Suppressor macrophage treated with lipopolysaccharide for 4 hours (primary cell): ENCODE results near the gene SNAPIN.
A peak's percentile ranks its signal among the peaks of the same experiment; 100 is the strongest.
"Not testable (repeated sequence)": the region's sequence is repeated elsewhere in the genome, so short reads cannot be mapped to it uniquely, and the experiment has no call there.

Experiments used
- DNase-seq: peaks from one replicate; pipeline ENCODE4 v3.0.0-alpha.2; 2020

Gene SNAPIN

GRCh38 chr1:153627715-153628626 is 30.5 kb upstream of the SNAPIN start, which contains the start of gene S100A1:
Gene S100A1 (plus strand): TSS chr1:153628434. CDS start chr1:153630522, 2,088 bp downstream.
- DNase-seq, result no peak

- DNase-seq, result no peak
Measured at GRCh38 chr1:153628638-153629342, 29.7 kb upstream of the SNAPIN start.

GRCh38 chr1:153629343-153629665 is 29.2 kb upstream of the SNAPIN start:
- no peak for DNase-seq

DNA sequence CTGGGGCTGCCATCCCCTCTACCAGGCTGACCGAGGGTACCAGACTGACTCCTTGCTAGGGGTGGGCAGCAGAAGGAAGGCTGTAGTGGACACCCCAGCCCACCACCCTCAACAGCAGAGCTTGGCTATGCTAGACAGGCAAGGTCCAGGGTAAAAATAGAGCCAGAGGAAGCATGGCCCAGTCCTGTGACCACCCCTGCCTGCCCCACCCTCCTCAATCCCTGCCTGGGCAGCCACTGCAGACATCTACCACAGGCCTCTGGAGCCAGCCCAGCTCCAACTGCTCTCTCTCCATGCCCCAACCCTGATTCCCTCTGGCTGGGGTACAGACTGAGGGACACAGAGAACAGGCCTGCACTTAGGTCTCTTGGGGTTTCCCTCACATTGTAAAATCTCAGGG is 28.5 kb upstream of the SNAPIN start:
- DNase-seq, result no peak

DNA sequence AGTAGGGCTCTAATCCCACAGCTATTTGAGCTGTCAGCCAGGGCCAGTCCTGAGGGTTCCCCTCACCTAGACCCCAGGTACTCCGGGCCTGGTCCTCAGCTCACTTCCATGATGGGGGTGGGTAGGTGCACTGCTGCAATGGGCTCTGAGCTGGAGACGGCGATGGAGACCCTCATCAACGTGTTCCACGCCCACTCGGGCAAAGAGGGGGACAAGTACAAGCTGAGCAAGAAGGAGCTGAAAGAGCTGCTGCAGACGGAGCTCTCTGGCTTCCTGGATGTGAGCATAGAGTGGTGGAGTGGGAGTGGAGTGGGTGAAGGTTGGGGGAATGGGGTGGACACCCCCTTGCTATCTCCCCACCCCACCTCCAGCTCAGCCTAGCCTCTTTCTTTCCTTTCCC is 28.1 kb upstream of the SNAPIN start:
- no peak for DNase-seq

- DNase-seq, result no peak
Measured at GRCh38 chr1:153631047-153632022, 27.2 kb upstream of the SNAPIN start.

DNA sequence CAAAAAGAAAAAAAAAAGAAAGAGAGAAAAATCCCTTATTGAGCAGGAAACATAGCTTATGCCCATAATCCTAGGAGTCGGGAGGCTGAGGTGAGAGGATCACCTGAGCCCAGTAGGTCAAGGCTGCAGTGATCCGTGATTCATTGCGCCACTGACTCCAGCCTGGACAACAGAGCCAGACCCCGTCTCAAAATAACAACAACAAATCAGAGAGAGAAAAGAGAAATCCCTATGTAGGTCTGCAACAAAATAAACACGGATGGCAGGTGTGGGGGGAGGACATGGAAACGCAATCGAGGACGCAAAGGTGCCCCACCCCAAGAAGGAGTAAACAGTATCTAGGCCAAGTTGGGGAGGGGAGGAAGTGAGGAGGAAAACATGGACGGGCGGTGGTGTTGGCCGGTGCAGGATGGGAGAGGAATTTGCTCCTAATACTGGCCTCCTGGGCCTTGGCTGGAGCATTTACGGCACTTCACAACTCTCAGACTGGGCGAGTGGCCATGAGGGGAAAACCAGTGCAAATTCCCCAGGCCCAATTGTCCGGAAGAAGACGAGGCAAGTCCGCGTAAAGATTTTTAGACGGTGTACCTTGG is 25.2 kb upstream of the SNAPIN start:
- DNase-seq, result no peak

DNA sequence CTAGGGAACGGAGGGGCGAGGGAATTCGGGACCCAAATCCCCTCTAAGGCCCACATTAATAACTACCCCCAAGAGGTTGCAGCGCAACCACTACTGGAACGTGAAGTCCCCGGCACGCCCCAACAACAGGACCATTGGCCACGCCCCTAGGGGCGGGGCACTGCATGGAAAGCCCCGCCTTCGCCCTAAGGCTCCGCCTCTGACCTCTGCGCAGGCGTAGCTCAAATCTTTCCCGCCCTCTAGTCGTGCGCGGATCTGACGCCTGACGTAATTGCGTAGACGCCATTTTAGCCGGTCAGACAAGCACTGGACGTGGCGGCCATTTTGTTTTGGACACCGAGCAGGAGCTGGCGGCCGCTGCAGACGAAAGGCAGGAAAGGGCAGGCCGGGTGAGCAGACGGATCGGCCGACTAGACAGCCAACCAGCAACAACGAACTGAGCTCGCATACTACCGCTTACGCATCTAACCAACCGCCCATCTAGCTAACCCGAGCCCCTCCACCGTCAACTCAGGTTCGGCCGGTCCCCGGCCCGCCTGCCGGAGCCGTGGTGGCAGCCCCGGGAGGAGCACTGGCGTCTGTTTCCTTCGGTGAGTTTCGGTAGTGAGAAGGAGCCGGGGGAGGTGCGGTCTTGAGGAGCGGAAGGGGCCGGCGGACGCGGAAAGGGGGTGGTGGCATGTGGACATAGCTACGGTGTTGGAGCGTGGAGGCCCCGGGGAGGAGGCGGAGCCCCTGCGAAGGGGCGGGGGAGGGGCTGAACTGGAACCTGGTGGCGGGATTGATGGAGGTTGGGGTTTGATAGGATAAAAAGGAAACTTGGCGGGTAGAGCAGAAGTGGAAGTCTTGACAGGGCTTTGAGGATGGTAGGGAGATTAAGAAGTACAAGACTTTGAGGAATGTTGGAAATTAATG is 24.5 kb upstream of the SNAPIN start, which contains the start of gene CHTOP:
CHTOP (plus strand) TSS at position 313 of the 912 bp plus-strand sequence. CDS start 2,523 bp downstream, outside the sequence.
- peak; percentile 99 for DNase-seq

DNA sequence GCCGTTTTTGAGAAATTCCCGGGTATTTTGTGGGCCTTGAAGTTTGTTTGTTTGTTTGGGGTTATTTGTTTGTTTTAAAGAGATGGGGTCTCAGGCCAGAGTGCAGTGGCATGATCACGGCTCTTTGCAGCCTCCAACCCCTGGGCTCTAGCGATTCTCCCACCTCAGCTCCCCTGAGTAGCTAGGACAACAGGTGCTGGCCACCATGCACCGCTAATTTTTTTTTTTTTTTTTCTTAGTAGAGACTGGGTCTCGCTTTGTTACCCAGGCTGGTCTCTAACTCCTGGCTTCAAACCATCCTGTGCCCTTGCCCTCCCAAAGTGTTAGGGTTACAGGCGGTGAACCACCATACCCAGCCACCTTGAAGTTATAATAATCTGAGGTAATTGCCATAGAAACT is 22.6 kb upstream of the SNAPIN start:
- DNase-seq, result no peak

GRCh38 chr1:153636312-153636711 is 22.2 kb upstream of the SNAPIN start:
- DNase-seq, result no peak

DNA sequence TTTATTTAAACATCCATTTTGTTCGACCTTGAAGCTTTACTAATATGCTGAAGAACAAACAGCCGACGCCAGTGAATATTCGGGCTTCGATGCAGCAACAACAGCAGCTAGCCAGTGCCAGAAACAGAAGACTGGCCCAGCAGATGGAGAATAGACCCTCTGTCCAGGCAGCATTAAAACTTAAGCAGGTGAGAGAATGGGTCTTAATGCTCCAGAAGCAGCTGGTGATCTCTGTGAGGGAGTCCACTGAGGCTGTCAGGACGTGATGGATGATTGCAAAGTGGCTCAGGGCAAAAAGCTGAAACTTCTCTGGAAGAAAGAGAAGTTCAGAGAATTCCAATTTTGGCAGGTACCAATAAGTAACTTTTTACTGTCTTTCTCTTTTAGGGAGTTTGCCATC is 20.2 kb upstream of the SNAPIN start:
- no peak for DNase-seq

GRCh38 chr1:153639280-153639679 is 19.2 kb upstream of the SNAPIN start:
- DNase-seq, result no peak

DNA sequence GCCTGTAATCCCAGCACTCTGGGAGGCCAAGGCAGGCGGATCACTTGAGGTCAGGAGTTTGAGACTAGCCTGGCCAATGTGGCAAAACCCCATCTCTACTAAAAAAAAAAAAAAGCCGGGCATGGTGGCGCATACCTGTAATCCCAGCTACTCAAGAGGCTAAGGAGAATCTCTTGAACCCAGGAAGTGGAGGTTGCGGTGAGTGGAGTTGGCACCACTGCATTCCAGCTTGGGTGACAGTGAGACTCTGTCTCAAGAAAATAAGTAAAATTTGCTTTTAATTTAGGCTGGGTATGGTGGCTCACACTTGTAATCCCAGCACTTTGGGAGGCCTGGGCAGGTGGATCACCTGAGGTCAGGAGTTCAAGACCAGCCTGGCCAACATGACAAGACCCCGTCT is 18.3 kb upstream of the SNAPIN start:
- DNase-seq, result not testable (repeated sequence)

DNA sequence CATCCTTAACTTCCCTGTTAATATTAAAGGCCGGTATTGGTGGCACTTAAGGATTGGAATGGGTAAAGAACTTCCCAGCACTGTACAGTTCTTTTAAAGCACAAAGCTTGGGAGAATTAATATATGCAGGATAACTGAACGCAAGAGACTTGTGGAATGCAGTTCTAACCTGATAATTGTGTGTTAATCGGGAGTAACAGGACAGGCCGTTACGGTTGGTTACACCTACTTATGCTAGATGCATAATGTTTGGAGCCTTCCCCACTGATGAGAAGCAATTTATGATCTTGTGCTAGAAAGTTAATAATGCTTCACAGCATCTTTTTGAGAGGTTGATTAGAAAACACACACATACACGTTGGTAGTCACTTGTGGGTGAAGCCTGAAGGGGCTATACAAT is 17.6 kb upstream of the SNAPIN start:
- no peak for DNase-seq

DNA sequence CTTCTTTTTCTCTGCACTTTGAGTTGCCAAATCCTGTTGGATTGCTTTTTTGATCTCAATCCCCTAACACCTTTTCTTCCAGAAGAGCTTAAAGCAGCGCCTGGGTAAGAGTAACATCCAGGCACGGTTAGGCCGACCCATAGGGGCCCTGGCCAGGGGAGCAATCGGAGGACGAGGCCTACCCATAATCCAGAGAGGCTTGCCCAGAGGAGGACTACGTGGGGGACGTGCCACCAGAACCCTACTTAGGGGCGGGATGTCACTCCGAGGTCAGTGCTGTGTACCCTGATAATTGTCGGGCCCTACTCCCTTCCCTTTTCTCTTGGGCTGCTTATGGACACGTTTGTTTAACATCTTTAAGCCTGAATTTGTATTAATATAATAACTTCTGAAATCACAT is 16.3 kb upstream of the SNAPIN start:
- DNase-seq, result no peak

DNA sequence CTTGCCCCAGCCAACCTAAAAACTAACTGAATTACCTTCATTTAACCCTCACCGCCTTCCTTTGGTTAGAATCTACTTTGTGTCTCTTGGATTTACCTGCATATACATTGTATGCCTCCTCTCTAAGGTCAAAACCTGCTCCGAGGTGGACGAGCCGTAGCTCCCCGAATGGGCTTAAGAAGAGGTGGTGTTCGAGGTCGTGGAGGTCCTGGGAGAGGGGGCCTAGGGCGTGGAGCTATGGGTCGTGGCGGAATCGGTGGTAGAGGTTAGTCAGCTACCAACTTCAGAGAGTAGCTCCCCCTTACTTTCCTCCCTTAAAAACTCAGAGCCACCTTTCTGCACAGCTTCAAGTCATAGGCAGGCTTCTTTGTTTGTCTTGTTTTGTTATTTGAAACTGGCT is 15.4 kb upstream of the SNAPIN start:
- no peak for DNase-seq

- no peak for DNase-seq
Measured at GRCh38 chr1:153643816-153644215, 14.7 kb upstream of the SNAPIN start.

DNA sequence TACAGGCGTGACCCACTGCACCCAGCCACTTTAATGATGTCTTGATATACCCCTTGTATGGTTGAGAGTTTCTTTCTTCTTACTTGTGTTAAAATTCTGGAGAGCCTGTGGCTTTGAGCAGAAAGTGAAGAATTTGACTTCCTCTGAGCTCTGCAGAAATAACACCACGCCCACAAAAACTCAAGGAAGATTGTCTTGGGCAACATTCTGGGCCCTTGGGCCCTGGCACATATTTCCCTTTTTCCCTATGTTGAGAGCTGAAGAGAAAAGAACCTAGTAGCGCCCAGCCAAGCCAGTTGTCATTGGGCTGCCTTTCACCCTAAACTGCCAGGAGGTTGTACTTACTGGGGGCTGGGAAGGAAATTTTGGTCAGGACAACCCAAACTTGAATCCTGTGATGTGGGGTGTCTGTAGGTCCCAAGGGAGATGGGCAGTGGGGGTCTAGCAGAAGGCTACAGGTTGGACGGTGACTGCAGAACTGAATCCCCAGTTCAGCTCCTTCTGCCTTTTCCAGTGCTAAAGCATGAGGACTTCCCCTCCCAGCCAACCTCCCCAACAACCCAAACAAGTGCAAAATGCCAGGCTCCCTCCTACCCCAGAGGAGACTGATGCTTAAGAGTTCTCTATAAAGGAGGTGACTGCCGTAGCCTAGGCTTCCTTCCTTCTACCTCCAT is 11.7 kb upstream of the SNAPIN start:
- peak; percentile 81 for DNase-seq

GRCh38 chr1:153647346-153647714 is 11.2 kb upstream of the SNAPIN start:
- no peak for DNase-seq

DNA sequence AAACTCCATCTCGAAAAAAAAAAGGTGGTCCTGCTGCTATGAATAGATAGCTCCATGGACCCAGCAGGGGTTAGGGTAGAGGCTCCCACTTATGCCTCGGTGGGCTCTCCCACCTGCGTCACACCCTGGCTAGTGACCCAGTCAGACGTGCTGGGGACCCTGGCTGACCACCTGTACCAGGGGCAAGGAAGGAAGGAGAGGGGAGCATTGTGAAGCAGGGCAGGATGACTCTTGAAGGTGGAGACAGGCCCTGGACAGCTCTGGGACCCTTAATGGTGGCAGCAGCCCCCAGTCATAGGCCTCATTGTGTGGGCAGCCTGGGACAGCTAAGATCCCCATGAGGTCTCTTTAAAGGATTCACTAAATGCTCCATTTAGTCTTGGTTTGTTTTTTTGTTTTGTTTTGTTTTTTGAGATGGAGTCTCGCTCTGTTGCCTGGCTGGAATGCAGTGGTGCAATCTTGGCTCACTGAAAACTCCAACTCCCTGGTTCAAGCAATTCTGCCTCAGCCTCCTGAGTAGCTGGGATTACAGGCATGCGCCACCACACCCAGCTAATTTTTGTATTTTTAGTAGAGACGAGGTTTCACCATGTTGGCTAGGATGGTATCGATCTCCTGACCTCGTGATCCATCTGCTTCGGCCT is 10.4 kb upstream of the SNAPIN start:
- no peak for DNase-seq
